Activated CD8-positive, alpha-beta memory T cell treated with anti-CD3 and anti-CD28 coated beads, Interleukin-2, amount 50 U/mL, for 48 hours (primary cell): ENCODE results near the gene CYP19A1.

ENCODE experiments used
- DNase-seq: peaks from one replicate; pipeline ENCODE4 v3.0.0-alpha.2; 2020

CYP19A1 gene

GRCh38 chr15:51322621-51323296, 15.6 kb downstream of the CYP19A1 start:
- DNase-seq = no peak

GRCh38 chr15:51321316-51321715, 17.1 kb downstream of the CYP19A1 start:
- no peak for DNase-seq

GRCh38 chr15:51320843-51321242, 17.6 kb downstream of the CYP19A1 start:
- DNase-seq = no peak

GRCh38 chr15:51319539-51319938, 18.9 kb downstream of the CYP19A1 start:
- no peak for DNase-seq

- no peak for DNase-seq
These were observed 19.8 kb downstream of the CYP19A1 start for GRCh38 chr15:51318382-51319150.

GRCh38 chr15:51316636-51317035, 21.8 kb downstream of the CYP19A1 start:
- DNase-seq = no peak

GRCh38 chr15:51315726-51316125, 22.7 kb downstream of the CYP19A1 start:
- DNase-seq = no peak

GRCh38 chr15:51314391-51315337, 23.7 kb downstream of the CYP19A1 start:
- DNase-seq = no peak

GRCh38 chr15:51313644-51314280, 24.6 kb downstream of the CYP19A1 start:
- DNase-seq = no peak

GRCh38 chr15:51313074-51313393, 25.4 kb downstream of the CYP19A1 start:
- DNase-seq = no peak

- no peak for DNase-seq
These were observed 26.0 kb downstream of the CYP19A1 start for GRCh38 chr15:51312166-51313073.

GRCh38 chr15:51311510-51311909, 26.9 kb downstream of the CYP19A1 start:
- no peak for DNase-seq

- DNase-seq = no peak
These were observed 28.3 kb downstream of the CYP19A1 start for GRCh38 chr15:51310064-51310463.

- DNase-seq = no peak
These were observed 30.6 kb downstream of the CYP19A1 start for GRCh38 chr15:51307811-51308210.

GRCh38 chr15:51307325-51307724, 31.1 kb downstream of the CYP19A1 start:
- DNase-seq = no peak

- DNase-seq = no peak
These were observed 34.9 kb downstream of the CYP19A1 start for GRCh38 chr15:51303462-51303980.

GRCh38 chr15:51302480-51302879, 35.9 kb downstream of the CYP19A1 start:
- no peak for DNase-seq

GRCh38 chr15:51299187-51300015, 39.0 kb downstream of the CYP19A1 start:
- no peak for DNase-seq

GRCh38 chr15:51298620-51299019, 39.8 kb downstream of the CYP19A1 start:
- DNase-seq = no peak

GRCh38 chr15:51290720-51291119, 47.7 kb downstream of the CYP19A1 start:
- DNase-seq = no peak

GRCh38 chr15:51289290-51289689, 49.1 kb downstream of the CYP19A1 start:
- no peak for DNase-seq
